ENCODE measurements around the gene GPC1.

GPC1 gene

GRCh38 chr2:240396623-240397541 is 38.6 kb upstream of the GPC1 start:
- no peak for DNase-seq
- in situ Hi-C loops (cut with MboI; ENCODE audit: low pct_unique_long_range_greater_than_20kb, low sequenced_read_pairs), result no loop called here

DNA sequence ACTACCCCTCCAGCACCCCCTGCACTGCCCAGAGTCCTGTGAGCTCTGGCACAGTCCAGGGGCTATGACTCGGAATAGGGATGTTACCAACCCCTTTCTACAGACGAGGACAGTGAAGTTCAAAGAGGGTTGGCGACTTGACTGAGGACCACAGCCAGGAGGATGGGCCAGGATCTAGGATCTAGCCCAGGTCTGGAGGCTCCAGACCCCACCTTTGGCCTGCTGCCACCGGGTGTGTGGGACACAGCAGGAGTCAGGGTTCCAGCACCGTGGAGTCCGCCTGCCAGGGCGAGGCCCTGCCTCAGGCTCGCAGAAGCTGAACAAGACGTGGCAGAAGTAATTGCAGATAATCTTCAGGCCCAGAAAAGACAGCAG is 37.9 kb upstream of the GPC1 start:
- DNase-seq, result no peak
- in situ Hi-C loops (cut with MboI; ENCODE audit: low pct_unique_long_range_greater_than_20kb, low sequenced_read_pairs), result no loop called here

DNA sequence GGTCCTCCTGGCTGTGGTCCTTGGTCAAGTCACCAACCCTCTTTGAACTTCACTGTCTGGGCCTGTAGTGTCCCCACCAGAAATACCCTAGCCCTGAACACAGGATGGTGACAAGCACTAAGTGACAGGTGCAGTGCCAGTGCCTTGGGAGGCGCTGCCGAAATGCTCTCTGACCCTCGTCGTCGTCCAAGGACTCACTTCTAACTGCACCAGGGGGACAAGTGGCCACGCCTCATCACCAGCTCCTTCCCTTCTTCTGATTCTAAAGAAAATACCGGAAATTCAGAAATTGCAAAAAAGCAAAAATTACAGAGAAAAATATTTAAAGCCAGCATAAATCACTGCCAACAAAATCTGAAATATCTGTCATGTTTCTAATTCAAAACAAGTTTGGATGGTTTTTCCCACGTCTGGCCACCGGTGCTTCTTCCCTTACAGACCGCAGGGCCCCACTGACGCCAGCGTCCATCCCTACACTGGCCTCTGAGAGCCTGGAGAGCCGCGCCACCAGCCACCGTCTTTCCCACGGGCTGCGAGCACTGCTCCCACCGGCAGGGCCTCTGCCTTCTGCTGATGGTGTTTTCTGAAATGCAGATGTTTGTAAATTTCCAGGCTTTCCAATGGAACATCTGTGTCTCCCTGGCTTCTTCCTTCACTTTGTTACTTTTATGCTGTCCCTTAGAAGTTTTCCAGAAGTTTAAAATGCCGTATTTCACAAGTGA is 37.4 kb upstream of the GPC1 start:
- no peak for DNase-seq
- in situ Hi-C loops (cut with MboI; ENCODE audit: low pct_unique_long_range_greater_than_20kb, low sequenced_read_pairs), result no loop called here

DNA sequence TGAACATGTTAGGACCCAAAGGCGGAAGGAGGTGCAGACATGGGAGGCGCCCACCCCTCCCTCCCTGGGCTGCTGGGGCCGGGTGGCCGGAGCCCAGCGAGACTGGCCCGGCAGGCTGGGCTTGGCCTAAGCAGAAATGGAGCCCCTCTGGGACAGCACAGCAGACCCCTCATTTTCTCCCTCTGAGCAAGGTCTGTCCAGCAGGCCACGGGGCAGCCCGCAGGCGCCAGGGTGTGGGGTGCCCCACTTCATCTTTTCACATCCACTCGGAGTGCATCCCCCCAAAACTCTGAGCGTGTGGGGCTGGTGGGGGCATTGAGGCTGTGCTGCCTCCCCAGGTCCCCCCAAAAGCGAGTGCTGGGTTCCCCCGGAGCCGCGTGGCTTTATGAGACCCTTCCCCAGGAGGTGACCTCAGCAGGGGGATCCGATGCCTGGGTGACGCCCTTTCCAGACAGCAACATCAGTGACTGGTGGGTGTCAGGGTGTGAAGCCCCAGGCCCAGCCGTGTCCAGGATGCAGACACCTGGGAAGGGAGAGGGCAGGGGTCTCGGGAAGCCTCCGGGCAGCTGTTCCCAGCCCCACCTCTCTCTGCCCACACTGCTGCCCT is 36.7 kb upstream of the GPC1 start:
- no peak for DNase-seq
- in situ Hi-C loops (cut with MboI; ENCODE audit: low pct_unique_long_range_greater_than_20kb, low sequenced_read_pairs), result no loop called here

DNA sequence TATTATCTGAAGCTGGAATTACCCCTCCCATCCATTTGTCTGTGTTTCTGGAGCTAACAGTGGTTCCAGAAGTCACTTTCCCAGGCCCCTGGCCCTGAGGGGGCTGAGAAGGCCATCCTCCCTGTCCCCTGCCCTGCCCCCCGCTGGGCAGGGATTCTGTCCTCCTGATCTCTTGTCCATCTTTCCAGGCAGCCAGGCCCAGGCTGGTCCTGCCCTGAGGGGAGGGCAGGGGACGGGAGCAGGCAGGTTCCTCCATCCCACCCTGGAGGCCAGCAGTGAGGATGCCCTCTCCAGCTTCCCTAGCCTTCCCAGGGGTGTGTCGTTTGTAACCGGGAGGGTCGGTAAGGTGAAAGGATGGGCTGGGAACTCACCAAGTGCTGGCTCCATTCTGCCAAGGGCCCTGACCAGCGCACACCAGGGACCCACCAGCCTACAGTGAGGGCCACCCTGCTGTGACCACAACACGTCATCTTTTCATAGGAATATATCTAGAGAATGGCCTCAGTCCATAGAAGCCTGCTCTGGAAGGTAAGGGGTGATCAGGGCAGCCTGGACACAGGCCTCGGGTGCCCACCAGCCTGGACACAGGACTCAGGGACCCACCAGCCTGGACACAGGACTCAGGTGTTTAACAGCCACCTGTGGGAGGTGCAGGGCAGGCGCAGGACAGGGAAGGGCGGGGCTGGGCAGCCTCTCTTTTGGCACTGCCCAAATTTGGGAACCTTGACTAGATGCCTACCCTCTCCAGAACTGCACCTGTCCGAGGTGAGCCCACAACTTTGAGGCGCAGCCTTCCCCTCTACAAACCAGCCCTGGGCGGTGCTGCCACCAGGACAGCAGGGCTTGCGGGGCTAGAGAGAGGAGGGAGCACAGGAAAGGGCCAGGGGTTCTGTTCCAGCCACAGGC is 35.8 kb upstream of the GPC1 start:
- DNase-seq, result no peak
- in situ Hi-C loops (cut with MboI; ENCODE audit: low pct_unique_long_range_greater_than_20kb, low sequenced_read_pairs), result no loop called here

DNA sequence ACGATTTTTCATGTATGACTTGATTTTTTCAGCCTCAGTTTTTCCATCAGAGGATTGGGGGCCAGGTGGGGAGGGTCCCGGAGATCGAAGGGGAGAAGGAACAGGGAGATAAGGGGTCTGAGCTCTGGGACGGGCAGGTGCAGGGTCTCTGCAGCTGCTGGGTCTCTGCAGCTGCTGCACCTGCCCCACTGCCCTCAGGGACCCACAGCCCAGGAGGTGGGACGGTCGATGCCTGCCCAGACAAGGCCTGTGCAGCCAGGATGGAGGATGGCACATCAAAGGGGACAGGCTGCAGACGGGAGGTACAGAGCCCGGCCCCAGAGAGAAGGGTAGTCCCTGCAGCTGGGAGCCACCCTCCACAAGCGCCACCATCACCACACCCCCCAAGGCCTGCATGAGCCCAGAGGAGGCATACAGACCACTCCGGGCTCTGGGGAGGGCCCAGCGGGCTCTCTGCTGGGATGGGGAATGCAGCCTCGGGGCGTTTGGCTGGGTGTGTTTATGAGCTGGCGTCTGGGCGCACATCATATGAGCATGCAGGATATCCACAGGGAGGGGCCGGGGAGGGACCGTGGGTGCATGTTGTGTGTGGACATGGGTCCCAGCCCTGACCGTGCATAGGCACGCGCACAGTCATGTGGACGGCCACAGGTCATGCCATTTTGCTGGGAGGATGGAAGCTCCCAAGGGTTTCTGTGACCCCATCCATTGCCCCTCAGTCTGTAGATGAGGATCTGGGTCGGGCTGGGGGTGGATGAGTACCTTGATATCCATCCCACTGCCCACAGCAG is 34.9 kb upstream of the GPC1 start:
- in situ Hi-C loops (cut with MboI; ENCODE audit: low pct_unique_long_range_greater_than_20kb, low sequenced_read_pairs), result no loop called here
- no peak for DNase-seq

GRCh38 chr2:240401308-240401707 is 34.2 kb upstream of the GPC1 start:
- DNase-seq, result no peak
- in situ Hi-C loops (cut with MboI; ENCODE audit: low pct_unique_long_range_greater_than_20kb, low sequenced_read_pairs), result no loop called here

DNA sequence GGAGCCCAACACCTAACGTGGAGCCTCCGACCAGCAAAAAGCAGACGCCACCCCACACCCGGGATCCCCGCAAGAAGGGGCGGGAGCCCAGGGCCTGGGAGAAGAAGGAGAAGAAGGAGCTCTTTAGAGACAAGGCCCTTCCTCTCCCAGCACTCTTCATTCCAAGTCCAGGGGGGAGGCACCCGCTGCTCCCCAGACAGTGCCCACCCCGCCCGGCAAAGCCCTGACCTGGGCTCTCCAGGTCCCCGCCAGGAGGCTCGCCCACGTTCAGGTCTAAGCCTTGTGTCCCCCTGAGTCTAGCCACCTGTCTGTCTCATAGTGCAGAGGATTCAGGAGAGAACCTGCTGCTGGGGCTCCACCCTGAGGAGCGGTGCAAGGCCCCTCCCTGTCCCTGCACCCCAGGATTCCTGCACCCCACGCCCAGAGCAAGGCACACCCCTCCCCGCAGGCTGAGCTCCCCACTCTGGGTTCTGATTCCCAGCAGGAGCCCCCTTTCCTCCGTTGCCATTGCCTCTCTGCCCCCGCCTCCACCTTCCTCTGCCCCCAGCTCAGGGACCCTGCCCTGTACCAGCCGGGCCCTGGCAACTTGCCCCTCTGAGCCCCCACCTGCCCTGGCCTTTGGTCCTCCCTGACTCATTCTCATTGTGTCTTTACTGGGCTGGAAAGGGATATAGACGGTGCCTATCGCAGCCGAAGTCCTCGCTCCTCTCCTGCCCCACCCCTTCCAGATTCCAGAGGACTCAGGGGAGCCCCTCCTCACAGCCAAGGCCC is 33.5 kb upstream of the GPC1 start:
- no peak for DNase-seq
- in situ Hi-C loops (cut with MboI; ENCODE audit: low pct_unique_long_range_greater_than_20kb, low sequenced_read_pairs), result no loop called here

GRCh38 chr2:240402566-240403272 is 32.7 kb upstream of the GPC1 start:
- in situ Hi-C loops (cut with MboI; ENCODE audit: low pct_unique_long_range_greater_than_20kb, low sequenced_read_pairs), result no loop called here
- no peak for DNase-seq

- in situ Hi-C loops (cut with MboI; ENCODE audit: low pct_unique_long_range_greater_than_20kb, low sequenced_read_pairs), result no loop called here
- no peak for DNase-seq
Measured at GRCh38 chr2:240403396-240404104, 31.9 kb upstream of the GPC1 start.

DNA sequence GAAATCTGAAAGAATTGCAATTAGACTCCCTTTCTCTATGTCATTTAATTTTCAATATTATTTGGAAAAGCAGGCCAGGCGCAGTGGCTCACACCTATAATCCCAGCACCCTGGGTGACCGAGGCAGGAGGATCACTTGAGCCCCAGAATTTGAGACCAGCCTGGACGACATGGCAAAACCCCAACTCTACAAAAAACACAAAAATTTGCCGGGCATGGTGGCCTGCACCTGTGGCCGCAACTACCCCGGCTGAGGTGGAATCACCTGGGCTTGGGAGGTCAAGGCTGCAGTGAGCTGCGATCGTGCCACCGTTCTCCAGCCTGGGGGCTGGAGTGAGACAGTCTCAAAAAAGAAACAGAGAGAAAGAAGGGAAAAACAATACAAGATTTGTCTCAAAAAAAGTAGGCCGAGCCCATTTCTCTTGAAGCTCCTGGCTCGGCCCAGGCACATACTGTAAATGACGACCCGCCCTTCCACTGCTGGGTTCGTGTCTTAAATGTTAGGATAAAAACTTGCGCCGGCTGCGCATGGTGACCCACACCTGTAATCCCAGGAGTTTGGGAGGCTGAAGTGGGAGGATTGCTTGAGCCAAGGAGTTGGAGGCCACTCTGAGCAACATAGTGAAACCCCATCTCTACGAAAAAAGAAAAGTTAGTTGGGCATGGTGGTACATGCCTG is 31.1 kb upstream of the GPC1 start:
- in situ Hi-C loops (cut with MboI; ENCODE audit: low pct_unique_long_range_greater_than_20kb, low sequenced_read_pairs), result no loop called here
- no peak for DNase-seq

DNA sequence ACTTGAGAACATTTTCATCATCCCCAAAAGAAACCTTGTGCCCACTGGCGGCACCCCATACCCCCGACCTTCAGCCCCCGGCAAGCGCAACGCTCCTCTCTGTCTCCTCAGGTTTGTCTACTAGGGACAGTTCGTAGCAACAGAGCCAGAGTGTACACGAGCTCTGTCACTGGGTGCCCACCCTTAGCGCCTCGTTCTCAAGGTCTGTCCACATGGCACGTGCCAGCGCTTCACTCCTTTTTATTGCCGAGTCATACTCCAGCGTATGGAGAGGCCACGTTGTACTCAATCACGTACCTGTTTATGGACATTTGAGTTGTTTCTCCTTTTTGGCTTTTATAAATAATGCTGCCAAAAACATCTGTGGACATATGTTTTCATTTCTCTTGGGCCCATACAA is 30.3 kb upstream of the GPC1 start:
- in situ Hi-C loops (cut with MboI; ENCODE audit: low pct_unique_long_range_greater_than_20kb, low sequenced_read_pairs), result no loop called here

DNA sequence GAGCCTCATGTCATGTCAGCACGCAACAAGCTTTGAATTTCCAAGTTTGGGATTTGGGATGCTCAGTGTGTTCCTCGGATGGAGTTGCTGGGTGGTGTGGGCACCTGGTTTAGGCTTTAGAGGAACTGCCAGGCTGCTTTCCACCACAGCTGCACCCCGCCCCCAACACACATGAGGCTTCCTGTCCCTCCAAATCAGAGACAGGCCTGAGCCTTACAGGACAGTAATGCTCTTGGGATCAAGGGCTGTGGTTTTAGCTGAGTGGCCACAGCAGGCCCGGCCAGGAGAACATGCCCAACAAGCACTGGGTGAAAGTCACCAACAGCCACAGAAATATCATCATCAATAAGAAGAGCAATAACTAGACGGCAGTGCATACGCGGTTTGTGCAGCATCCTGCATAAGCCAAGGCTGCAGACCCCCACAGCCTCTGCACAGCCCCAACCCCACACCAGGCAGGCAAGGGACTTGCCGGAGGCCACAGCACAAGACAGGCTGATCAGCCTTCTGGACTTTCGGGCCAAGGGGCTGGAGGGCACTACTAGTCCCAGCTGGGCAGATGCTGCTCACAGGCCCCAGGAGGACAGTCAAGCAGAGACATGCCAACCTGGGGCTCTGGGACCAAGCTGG is 29.7 kb upstream of the GPC1 start:
- in situ Hi-C loops (cut with MboI; ENCODE audit: low pct_unique_long_range_greater_than_20kb, low sequenced_read_pairs), result no loop called here
- DNase-seq, result no peak

More for the DNA sequence above, 30.3 kb upstream of the GPC1 start:
- no peak for DNase-seq

DNA sequence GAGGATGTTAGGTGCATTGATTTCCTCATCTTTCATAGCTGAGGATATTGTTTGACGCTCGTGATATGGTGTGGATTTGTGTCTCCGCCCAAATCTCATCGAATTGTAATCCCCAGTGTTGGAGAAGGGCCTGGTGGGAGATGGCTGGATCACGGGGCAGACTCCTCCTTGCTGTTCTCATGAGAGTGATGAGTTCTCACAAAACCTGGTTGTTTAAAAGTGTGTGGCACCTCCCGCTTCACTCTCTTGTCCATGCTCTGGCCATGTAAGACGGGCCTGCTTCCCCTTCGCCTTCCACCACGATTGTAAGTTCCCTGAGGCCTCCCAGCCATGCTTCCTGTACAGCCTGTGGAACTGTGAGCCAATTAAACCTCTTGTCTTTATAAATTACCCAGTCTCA is 28.4 kb upstream of the GPC1 start:
- in situ Hi-C loops (cut with MboI; ENCODE audit: low pct_unique_long_range_greater_than_20kb, low sequenced_read_pairs), result no loop called here

DNA sequence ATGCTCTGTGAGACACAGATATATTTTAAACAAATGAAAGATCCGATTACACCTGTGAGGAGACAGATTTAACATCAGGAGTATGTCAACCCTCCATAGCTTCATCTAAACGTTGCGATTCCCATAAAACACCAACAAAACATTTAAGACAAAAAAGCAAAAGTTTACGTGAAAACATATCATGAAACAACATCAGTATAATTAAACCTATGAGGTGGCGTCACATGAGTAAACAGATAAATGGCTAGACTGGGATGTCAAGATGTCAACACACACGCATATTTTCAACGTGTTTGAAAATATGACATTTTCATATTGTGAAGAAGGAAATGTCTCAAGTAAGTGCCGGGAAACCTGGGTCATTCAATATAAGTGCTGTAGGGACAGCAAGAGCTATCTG is 25.5 kb upstream of the GPC1 start:
- in situ Hi-C loops (cut with MboI; ENCODE audit: low pct_unique_long_range_greater_than_20kb, low sequenced_read_pairs), result no loop called here
- no peak for DNase-seq

More for the DNA sequence above, 28.4 kb upstream of the GPC1 start:
- no peak for DNase-seq

DNA sequence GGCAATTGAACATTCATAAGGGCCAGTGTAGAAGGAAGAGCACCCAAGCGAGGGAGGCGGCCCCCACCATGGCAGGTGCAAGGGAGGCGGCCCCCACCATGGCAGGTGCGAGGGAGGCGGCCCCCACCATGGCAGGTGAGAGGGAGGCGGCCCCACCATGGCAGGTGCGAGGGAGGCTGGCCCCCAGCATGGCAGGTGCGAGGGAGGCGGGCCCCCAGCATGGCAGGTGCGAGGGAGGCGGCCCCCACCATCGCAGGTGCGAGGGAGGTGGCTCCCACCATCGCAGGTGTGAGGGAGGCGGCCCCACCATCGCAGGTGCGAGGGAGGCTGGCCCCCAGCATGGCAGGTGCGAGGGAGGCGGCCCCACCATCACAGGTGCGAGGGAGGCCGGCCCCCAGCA is 24.7 kb upstream of the GPC1 start:
- in situ Hi-C loops (cut with MboI; ENCODE audit: low pct_unique_long_range_greater_than_20kb, low sequenced_read_pairs), result no loop called here
- DNase-seq, result no peak
